Transverse colon (tissue), 3 donors: ENCODE results near the gene AJAP1.

Source experiments
- CTCF ChIP-seq, 5 experiments: fragments of 200-600 bp in 3 of 5; fragments of 450-650 bp in 2 of 5; sonication (generic) in 3 of 5; IDR thresholded peaks; 1 replicate in 2 of 5; 2 replicates in 3 of 5; pipeline ENCODE4 v1.5.1; 2016 to 2017; ENCODE audit warnings: antibody characterized with exemption in 5 of 5, inconsistent platforms in 3 of 5, mild to moderate bottlenecking in 2 of 5, moderate library complexity in 1 of 5
- EP300 ChIP-seq: sonication (generic); formaldehyde crosslinking; IDR thresholded peaks from one replicate; pipeline ENCODE4 v1.6.1; 2017; ENCODE audit warnings: antibody characterized with exemption, low read depth

- TF ChIP-seq EP300 (no peak), CTCF (IDR thresholded peaks at IDR 0.05) (no peak)
Observed at GRCh38 chr1:4650981-4651380, 3.4 kb upstream of the AJAP1 start.
